Stimulated activated naive CD8-positive, alpha-beta T cell treated with anti-CD3 and anti-CD28 coated beads, Interleukin-15, amount 100 ng/mL, for 72 hours (primary cell): ENCODE results near the gene STAT5B.
"Not testable (repeated sequence)": the region's sequence is repeated elsewhere in the genome, so short reads cannot be mapped to it uniquely, and the experiment has no call there.

Experiments
- ATAC-seq: fragments of 150-1000 bp; cut with Tn5 transposase; 2 replicates; pipeline ENCODE4 v1.10.0; 2021; ENCODE audit warnings: mild to moderate bottlenecking, moderate library complexity
- DNase-seq, 2 donors: peaks; one replicate each; pipeline ENCODE4 v3.0.0; 2021 to 2022
- H3K27ac Mint-ChIP-seq, 2 donors: one replicate each; pipeline ENCODE4 v1.8.0; 2022; ENCODE audit warnings: mild to moderate bottlenecking in 2 of 2, mixed read lengths in 2 of 2, moderate library complexity in 2 of 2
- H3K27me3 Mint-ChIP-seq: one replicate; pipeline ENCODE4 v1.8.0; 2022; ENCODE audit warnings: mixed read lengths
- H3K4me1 Mint-ChIP-seq: one replicate; pipeline ENCODE4 v1.8.0; 2022; ENCODE audit warnings: mild to moderate bottlenecking, mixed read lengths
- H3K4me3 Mint-ChIP-seq, 2 donors: one replicate each; pipeline ENCODE4 v1.8.0; 2022; ENCODE audit warnings: mild to moderate bottlenecking in 2 of 2, mixed read lengths in 2 of 2, moderate library complexity in 1 of 2
- H3K9me3 Mint-ChIP-seq, 2 donors: one replicate each; pipeline ENCODE4 v1.8.0; 2022; ENCODE audit warnings: mixed read lengths in 2 of 2

STAT5B gene

GRCh38 chr17:42214156-42214555, 62.0 kb downstream of the STAT5B start:
- no peak for ATAC-seq
- no peak overlapping the region for H3K4me3 Mint-ChIP-seq
- H3K4me1 Mint-ChIP-seq: no peaks in the 10 kb centered on the region
- H3K27ac Mint-ChIP-seq: no peak overlapping the region
- H3K27me3 Mint-ChIP-seq: no peaks in the 10 kb centered on the region
- H3K9me3 Mint-ChIP-seq: no peaks in the 10 kb centered on the region
- no peak for DNase-seq

GRCh38 chr17:42212382-42212781, 63.8 kb downstream of the STAT5B start:
- no peak overlapping the region for H3K4me3 Mint-ChIP-seq
- no peaks in the 10 kb centered on the region for H3K27me3 Mint-ChIP-seq
- no peak overlapping the region for H3K27ac Mint-ChIP-seq
- H3K4me1 Mint-ChIP-seq: no peaks in the 10 kb centered on the region
- DNase-seq (no peak), ATAC-seq (no peak)
- H3K9me3 Mint-ChIP-seq: no peaks in the 10 kb centered on the region

DNA sequence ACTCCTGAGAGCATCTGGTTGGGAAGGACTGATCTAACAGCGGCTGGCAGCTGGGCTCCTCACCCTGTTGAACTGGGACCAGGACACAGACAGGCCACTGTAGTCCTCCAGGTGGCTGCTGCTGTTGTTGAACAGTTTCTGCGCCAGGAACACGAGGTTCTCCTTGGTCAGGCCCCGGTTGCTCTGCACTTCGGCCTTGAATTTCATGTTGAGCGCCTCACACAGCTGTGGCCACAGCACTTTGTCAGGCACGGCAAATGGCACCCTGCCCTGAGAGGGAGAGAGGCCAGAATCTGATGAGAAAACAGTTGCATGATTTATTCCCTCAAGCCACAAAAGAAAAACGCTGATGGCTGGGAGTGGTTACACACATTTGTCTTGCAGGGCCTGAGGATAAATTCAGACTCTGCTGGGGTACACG, 64.3 kb downstream of the STAT5B start:
- H3K27me3 Mint-ChIP-seq: not testable (repeated sequence)

DNA sequence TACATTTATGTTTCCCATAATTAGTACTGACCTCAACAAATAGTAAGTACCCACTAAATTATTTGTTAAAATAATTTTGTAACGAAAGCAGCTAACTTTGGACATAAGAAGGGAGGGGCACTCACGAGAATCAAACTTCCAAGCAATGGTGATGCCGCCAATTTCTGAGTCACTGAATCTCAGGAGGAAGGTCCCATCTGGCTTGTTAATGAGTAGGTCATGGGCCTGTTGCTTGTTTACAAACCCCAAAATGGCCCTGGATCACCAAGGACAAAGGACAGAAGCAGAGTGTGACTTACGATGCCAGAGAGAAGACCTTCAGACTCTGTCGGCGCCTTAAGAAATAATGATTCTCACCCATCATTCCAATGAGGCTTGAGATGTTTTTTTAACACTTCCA, 66.1 kb downstream of the STAT5B start:
- ATAC-seq (no peak), DNase-seq (no peak)
- Mint-ChIP-seq H3K27ac (no peak overlapping the region), H3K4me3 (no peak overlapping the region), H3K9me3 (no peaks in the 10 kb centered on the region), H3K27me3 (no peaks in the 10 kb centered on the region), H3K4me1 (no peaks in the 10 kb centered on the region)

More for the DNA sequence above, 64.3 kb downstream of the STAT5B start:
- not testable (repeated sequence) for H3K4me1 Mint-ChIP-seq, H3K27ac Mint-ChIP-seq, H3K9me3 Mint-ChIP-seq, ATAC-seq, DNase-seq, H3K4me3 Mint-ChIP-seq

- not testable (repeated sequence) for H3K4me3 Mint-ChIP-seq, H3K27me3 Mint-ChIP-seq, H3K4me1 Mint-ChIP-seq, DNase-seq, H3K9me3 Mint-ChIP-seq, ATAC-seq
- H3K27ac Mint-ChIP-seq: peak overlapping the region in 1 of 2 donors; percentile 76
These were observed 70.0 kb downstream of the STAT5B start for GRCh38 chr17:42206153-42206612.

- Mint-ChIP-seq H3K4me1 (peaks cover 7% of the 10 kb centered on the region), H3K4me3 (no peak overlapping the region), H3K9me3 (no peaks in the 10 kb centered on the region), H3K27me3 (no peaks in the 10 kb centered on the region), H3K27ac (peak overlapping the region in 1 of 2 donors; percentile 78)
- no peak for ATAC-seq
- DNase-seq: no peak
These were observed 72.8 kb downstream of the STAT5B start for GRCh38 chr17:42203354-42203753.

GRCh38 chr17:42202696-42203095, 73.5 kb downstream of the STAT5B start:
- peak overlapping the region in 1 of 2 donors; percentile 78 for H3K27ac Mint-ChIP-seq
- no peak overlapping the region for H3K4me3 Mint-ChIP-seq

DNA sequence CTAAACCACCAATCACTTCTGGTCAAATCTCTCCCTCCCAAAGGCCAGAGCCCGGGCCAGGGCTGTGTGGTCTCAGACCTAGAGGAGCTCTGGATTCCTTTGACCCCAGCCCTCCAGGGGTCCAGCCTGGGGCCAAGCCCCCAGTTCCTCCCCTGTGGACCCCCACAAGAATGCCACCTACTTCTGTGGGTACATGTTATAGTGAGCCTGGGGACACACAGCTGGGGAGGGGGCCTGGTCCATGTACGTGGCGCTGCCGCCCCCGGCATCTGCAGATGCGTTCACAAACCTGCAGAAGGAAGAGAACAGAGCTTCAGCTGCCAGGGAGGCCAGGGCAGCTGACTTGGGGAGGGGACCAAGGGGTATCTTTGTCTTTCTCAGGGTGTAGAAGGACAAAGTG, 74.0 kb downstream of the STAT5B start:
- peaks cover 7% of the 10 kb centered on the region for H3K4me1 Mint-ChIP-seq
- no peak for ATAC-seq
- H3K27me3 Mint-ChIP-seq: no peaks in the 10 kb centered on the region
- H3K9me3 Mint-ChIP-seq: no peaks in the 10 kb centered on the region
- H3K4me3 Mint-ChIP-seq: no peak overlapping the region
- peak overlapping the region; percentile 10 to 13 for H3K27ac Mint-ChIP-seq
- DNase-seq: no peak

More at GRCh38 chr17:42202696-42203095, 73.5 kb downstream of the STAT5B start:
- no peaks in the 10 kb centered on the region for H3K9me3 Mint-ChIP-seq
- no peaks in the 10 kb centered on the region for H3K27me3 Mint-ChIP-seq
- H3K4me1 Mint-ChIP-seq: peaks cover 7% of the 10 kb centered on the region
- no peak for DNase-seq
- no peak for ATAC-seq

- no peaks in the 10 kb centered on the region for H3K9me3 Mint-ChIP-seq
- H3K4me1 Mint-ChIP-seq: peaks cover 7% of the 10 kb centered on the region
- H3K27ac Mint-ChIP-seq: no peak overlapping the region
- H3K27me3 Mint-ChIP-seq: no peaks in the 10 kb centered on the region
- H3K4me3 Mint-ChIP-seq: no peak overlapping the region
- ATAC-seq (no peak), DNase-seq (no peak)
These were observed 74.8 kb downstream of the STAT5B start for GRCh38 chr17:42201458-42201772.

DNA sequence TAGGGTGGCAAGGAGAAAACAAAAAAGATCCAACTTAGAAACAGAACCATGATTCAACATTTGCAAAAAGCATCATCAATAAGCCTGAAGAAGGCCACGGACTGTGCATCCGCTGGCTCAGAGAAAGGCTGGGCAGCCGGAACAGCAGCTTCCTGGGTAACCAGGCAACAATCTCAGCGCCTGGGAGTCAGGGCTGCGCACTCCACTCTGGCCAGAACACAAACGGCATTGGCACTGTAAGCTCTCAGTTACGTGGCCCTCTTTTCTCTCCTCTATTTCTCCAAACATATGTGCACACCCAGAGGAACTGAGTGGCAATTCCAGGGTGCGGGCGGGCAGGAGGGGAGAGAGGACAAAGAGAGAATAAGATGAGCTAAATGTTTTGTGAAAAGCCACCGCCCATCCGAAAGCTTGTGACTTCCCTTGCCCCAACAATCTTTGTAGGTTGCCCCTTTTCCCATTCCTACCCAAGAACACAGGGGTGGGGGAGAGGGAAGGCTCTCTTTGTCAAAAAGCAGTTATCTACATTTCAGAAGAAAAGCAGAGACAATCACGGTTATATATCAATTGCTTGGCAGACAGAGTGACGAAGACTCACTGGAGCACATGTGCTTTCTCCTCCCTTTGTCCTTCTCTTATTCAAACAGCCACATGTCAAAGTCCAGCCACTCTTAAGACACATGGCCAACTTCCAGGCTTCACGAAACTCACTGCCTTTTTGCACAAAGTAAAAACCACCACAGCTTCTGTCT, 75.3 kb downstream of the STAT5B start:
- Mint-ChIP-seq H3K4me1 (peaks cover 7% of the 10 kb centered on the region), H3K27ac (peak overlapping the region in 1 of 2 donors; percentile 55), H3K27me3 (no peaks in the 10 kb centered on the region), H3K9me3 (no peaks in the 10 kb centered on the region), H3K4me3 (no peak overlapping the region)
- ATAC-seq (no peak), DNase-seq (no peak)

- Mint-ChIP-seq H3K4me3 (no peak overlapping the region), H3K27ac (peak overlapping the region in 1 of 2 donors; percentile 48)
- ATAC-seq: no peak
These were observed 76.7 kb downstream of the STAT5B start for GRCh38 chr17:42199416-42200011.

DNA sequence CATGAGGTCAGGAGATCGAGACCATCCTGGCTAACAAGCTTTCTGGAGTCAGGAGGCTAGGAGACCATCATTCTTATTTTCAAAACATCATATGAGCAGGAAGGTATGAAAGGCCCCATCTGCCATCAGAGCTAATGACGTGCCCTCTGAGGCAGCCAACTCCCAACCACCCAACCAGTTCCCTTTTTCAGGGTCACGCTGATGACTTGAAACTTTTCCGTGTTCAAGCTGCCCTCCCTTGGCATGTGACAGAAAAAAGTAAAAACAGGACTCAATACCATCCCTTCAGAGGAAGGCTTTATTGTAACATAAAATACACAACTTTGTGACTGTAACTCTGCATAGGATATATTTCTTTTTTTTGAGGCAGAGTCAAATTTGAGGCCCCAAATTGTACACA, 77.3 kb downstream of the STAT5B start:
- Mint-ChIP-seq H3K4me1 (peaks cover 15% of the 10 kb centered on the region), H3K27ac (peak overlapping the region in 1 of 2 donors; percentile 64), H3K9me3 (no peaks in the 10 kb centered on the region), H3K27me3 (no peaks in the 10 kb centered on the region), H3K4me3 (no peak overlapping the region)
- ATAC-seq: no peak
- no peak for DNase-seq

More at GRCh38 chr17:42199416-42200011, 76.7 kb downstream of the STAT5B start:
- no peak for DNase-seq
- H3K4me1 Mint-ChIP-seq: peaks cover 10% of the 10 kb centered on the region
- H3K9me3 Mint-ChIP-seq: no peaks in the 10 kb centered on the region
- no peaks in the 10 kb centered on the region for H3K27me3 Mint-ChIP-seq

GRCh38 chr17:42197564-42198156, 78.5 kb downstream of the STAT5B start:
- H3K27ac Mint-ChIP-seq: peak overlapping the region in 1 of 2 donors; percentile 7
- no peaks in the 10 kb centered on the region for H3K9me3 Mint-ChIP-seq
- peaks cover 27% of the 10 kb centered on the region for H3K4me1 Mint-ChIP-seq
- DNase-seq (no peak), ATAC-seq (no peak)
- H3K4me3 Mint-ChIP-seq: no peak overlapping the region
- H3K27me3 Mint-ChIP-seq: no peaks in the 10 kb centered on the region

GRCh38 chr17:42193969-42194899, 82.0 kb downstream of the STAT5B start, which contains the start of gene GHDC:
TSS of gene GHDC (minus strand) at chr17:42194494. CDS start at chr17:42193581, 913 bp downstream.
- Mint-ChIP-seq H3K4me3 (peak within 1 kb of the TSS; percentile 89 to 93), H3K27me3 (no peaks in the 10 kb centered on the region), H3K27ac (peak within 1 kb of the TSS; percentile 94 to 97), H3K9me3 (no peaks in the 10 kb centered on the region), H3K4me1 (peaks cover 29% of the 10 kb centered on the region)
- ATAC-seq (peak; percentile 97), DNase-seq (peak; percentile 65 to 78)
